Uterus (tissue), 4 donors: ENCODE results near the gene GALT. TPM values are rescaled to one million over a fixed set of nuclear protein-coding genes. Genes with fewer than 3 reads are reported as not detected.

Experiments used
- DNase-seq, 2 donors: peaks; one replicate each; pipeline ENCODE4 v3.0.0-alpha.2; 2019 to 2020
- H3K27ac ChIP-seq, 2 donors: fragments of 200-600 bp; sonication (generic); 1 replicate in 1 of 2; 2 replicates in 1 of 2; pipeline ENCODE4 v1.5.1; 2016 to 2018
- H3K27me3 ChIP-seq, 2 donors: fragments of 200-600 bp; sonication (generic); one replicate each; pipeline ENCODE4 v1.5.1; 2018 to 2019; ENCODE audit warnings: control low read depth in 1 of 2
- H3K36me3 ChIP-seq, 2 donors: fragments of 200-600 bp; sonication (generic); one replicate each; pipeline ENCODE4 v1.5.1; 2019; ENCODE audit warnings: control low read depth in 1 of 2
- H3K4me1 ChIP-seq, 2 donors: fragments of 200-600 bp; sonication (generic); one replicate each; pipeline ENCODE4 v1.5.1; 2018 to 2019; ENCODE audit warnings: control low read depth in 1 of 2
- H3K4me3 ChIP-seq, 2 donors: fragments of 200-600 bp; sonication (generic); 1 replicate in 1 of 2; 2 replicates in 1 of 2; pipeline ENCODE4 v1.5.1; 2018 to 2019; ENCODE audit warnings: mild to moderate bottlenecking in 1 of 2
- H3K9me3 ChIP-seq, 2 donors: fragments of 200-600 bp; sonication (generic); one replicate each; pipeline ENCODE4 v1.5.1; 2019; ENCODE audit warnings: control low read depth in 1 of 2
- CTCF ChIP-seq, 4 experiments: fragments of 200-600 bp in 2 of 4; fragments of 450-650 bp in 2 of 4; sonication (generic) in 2 of 4; IDR thresholded peaks; one replicate each; pipeline ENCODE4 v1.5.1; 2016 to 2019; ENCODE audit warnings: antibody characterized with exemption in 4 of 4, mild to moderate bottlenecking in 2 of 4, moderate library complexity in 1 of 4
- POLR2A ChIP-seq, 2 donors: fragments of 450-650 bp; IDR thresholded peaks; one replicate each; pipeline ENCODE4 v1.6.1; 2016; ENCODE audit warnings: antibody characterized with exemption in 2 of 2, mild to moderate bottlenecking in 1 of 2, moderate library complexity in 1 of 2
- intact Hi-C: fragments of 100-400 bp; cut with DNase I; formaldehyde crosslinking; loops from one replicate; pipeline ENCODE4 v1.15.1; 2023; ENCODE audit warnings: low total_unique reads
- total RNA-seq, 4 donors: library from RNA; depleted of rRNA in 3 of 4; stranded (reverse); fragments of >200 nt in 3 of 4; gene quantifications; one replicate each; pipeline versions ENCODE4 v1.1.0 to v1.2.4, GENCODE V29; 2014 to 2023
- donor health status: DM: yes; HTN: yes; CAD: no.

Gene GALT
- total RNA-seq, 4 donors from 2014 or later = 4.4 to 82.9 (median 50.7) TPM

GRCh38 chr9:34603610-34604231 lies 42.8 kb upstream of the GALT start:
- Histone ChIP-seq H3K4me3 (no peak overlapping the region), H3K9me3 (no peaks in the 10 kb centered on the region), H3K27me3 (no peaks in the 10 kb centered on the region), H3K4me1 (no peaks in the 10 kb centered on the region), H3K36me3 (no peaks in the 10 kb centered on the region), H3K27ac (no peak overlapping the region)
- TF ChIP-seq CTCF (IDR thresholded peaks at IDR 0.05) = peak; percentile 73 to 93 (median 89)
- TF ChIP-seq POLR2A (IDR thresholded peaks at IDR 0.05) = no peak
- peak; percentile 81 to 86 for DNase-seq
- intact Hi-C loops = no loop called here

- intact Hi-C loops = no loop called here
- no peak for TF ChIP-seq POLR2A (IDR thresholded peaks at IDR 0.05)
- no peak for TF ChIP-seq CTCF (IDR thresholded peaks at IDR 0.05)
- H3K36me3 ChIP-seq = no peaks in the 10 kb centered on the region
These were observed 40.3 kb upstream of the GALT start for GRCh38 chr9:34606190-34606589.

GRCh38 chr9:34606905-34607304 lies 39.6 kb upstream of the GALT start:
- TF ChIP-seq CTCF (IDR thresholded peaks at IDR 0.05) = no peak
- no peak for TF ChIP-seq POLR2A (IDR thresholded peaks at IDR 0.05)
- Histone ChIP-seq H3K4me1 (no peaks in the 10 kb centered on the region), H3K36me3 (no peaks in the 10 kb centered on the region), H3K27ac (no peak overlapping the region), H3K9me3 (no peaks in the 10 kb centered on the region), H3K4me3 (no peak overlapping the region), H3K27me3 (no peaks in the 10 kb centered on the region)
- DNase-seq = no peak
- intact Hi-C loops = no loop called here

More at GRCh38 chr9:34606190-34606589, 40.3 kb upstream of the GALT start:
- no peak for DNase-seq
- no peaks in the 10 kb centered on the region for H3K27me3 ChIP-seq
- H3K4me3 ChIP-seq = no peak overlapping the region
- H3K4me1 ChIP-seq = no peaks in the 10 kb centered on the region
- H3K27ac ChIP-seq = no peak overlapping the region
- H3K9me3 ChIP-seq = no peaks in the 10 kb centered on the region

DNA sequence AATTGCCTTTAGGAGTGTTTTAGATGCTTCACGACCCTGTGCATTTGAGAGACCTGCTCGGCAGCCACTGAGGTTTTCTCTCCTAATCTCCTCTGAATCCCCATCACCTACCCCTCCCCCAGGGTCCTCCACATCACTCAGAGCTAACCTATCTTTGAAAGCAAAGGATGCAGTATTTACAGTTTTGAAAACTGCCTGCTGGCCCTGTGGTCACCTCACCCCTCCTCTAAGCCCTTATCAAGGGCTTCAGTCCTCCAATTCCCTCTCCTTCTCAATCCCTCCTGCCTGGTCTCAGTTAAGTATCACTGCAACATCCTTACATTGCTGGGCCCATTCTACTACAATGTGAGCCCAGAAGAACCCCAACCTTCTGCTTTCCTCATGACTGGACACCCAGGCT lies 39.1 kb upstream of the GALT start:
- no peak for DNase-seq
- intact Hi-C loops = no loop called here
- Histone ChIP-seq H3K36me3 (no peaks in the 10 kb centered on the region), H3K27me3 (no peaks in the 10 kb centered on the region), H3K4me3 (no peak overlapping the region), H3K27ac (no peak overlapping the region), H3K4me1 (no peaks in the 10 kb centered on the region), H3K9me3 (no peaks in the 10 kb centered on the region)
- no peak for TF ChIP-seq CTCF (IDR thresholded peaks at IDR 0.05)
- no peak for TF ChIP-seq POLR2A (IDR thresholded peaks at IDR 0.05)

DNA sequence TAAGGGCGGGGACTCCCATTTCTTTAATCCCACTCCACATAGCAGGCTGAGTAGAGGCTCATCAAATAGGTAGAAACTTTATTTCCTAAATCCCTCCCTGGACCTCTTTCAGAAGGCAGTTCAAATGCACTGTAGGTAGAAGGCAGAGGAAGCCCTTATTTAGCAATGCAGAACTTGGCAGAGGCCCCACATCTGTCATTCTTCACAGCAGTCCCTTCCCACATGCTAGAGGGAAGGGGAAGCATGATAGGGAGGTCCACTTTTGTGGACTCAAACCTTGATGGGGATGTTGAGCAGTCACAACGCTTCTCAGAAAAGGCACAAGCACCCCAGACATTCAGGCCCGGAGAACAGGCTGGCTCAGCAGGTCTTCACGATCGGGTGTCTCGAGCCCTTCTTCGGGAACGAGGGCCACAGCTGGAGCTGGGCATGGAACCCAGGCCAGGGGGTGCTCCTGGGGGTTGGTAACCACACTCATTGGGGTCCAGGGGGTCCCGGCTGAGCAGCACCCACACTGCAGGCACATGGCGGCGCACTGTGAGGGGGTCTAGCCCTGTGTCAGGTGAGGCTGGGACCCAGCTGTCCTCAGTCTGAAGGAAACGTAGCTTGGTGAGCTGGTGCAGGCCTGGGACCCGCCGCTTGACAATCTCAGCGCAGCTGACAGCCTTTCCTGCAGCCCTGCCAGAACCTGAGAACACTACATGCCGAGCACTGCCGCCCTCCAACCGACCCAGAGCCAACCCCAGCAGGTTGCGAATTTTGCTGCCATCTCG lies 35.9 kb upstream of the GALT start:
- no peak for TF ChIP-seq CTCF (IDR thresholded peaks at IDR 0.05)
- no peak for TF ChIP-seq POLR2A (IDR thresholded peaks at IDR 0.05)
- peak overlapping the region in 1 of 2 donors; percentile 72 for H3K4me3 ChIP-seq
- no peak for DNase-seq
- H3K27ac ChIP-seq = peak overlapping the region in 1 of 2 donors; percentile 93
- H3K36me3 ChIP-seq = no peaks in the 10 kb centered on the region
- no peaks in the 10 kb centered on the region for H3K27me3 ChIP-seq
- intact Hi-C loops = no loop called here
- H3K4me1 ChIP-seq = no peaks in the 10 kb centered on the region
- H3K9me3 ChIP-seq = no peaks in the 10 kb centered on the region
